ENCODE results near the gene NFAM1. TPM values are rescaled to one million over a fixed set of nuclear protein-coding genes. Genes with fewer than 3 reads are reported as not detected.

Gene NFAM1
- total and polyA plus RNA-seq, 2 experiments from 2014 or later: 0.53 to 1.0 TPM

GRCh38 chr22:42427167-42427566, 5.0 kb downstream of the NFAM1 start:
- Histone ChIP-seq H3K4me2 (no peak overlapping the region), H3K27ac (no peak overlapping the region), H3K4me1 (ENCODE audit: insufficient read depth) (peaks cover 17% of the 10 kb centered on the region), H3K79me2 (no peaks in the 10 kb centered on the region), H3K27me3 (no peaks in the 10 kb centered on the region), H3K9me2 (replicated peaks; ENCODE audit: insufficient read depth) (no peaks in the 10 kb centered on the region), H2AFZ (no peak overlapping the region), H4K20me1 (ENCODE audit: insufficient read depth, poor library complexity, severe bottlenecking) (no peaks in the 10 kb centered on the region), H3K4me3 (no peak overlapping the region), H3K9me3 (ENCODE audit: low read depth) (no peaks in the 10 kb centered on the region), H3K36me3 (replicated peaks; ENCODE audit: insufficient read depth, low read depth) (no peaks in the 10 kb centered on the region)
- no peak for DNase-seq (ENCODE audit: low spot score)
- TF ChIP-seq EZH2 (IDR thresholded peaks at IDR 0.05; ENCODE audit: borderline replicate concordance) (no peak), EZH2phosphoT487 (IDR thresholded peaks at IDR 0.05; ENCODE audit: low read depth, severe bottlenecking, unreplicated experiment) (no peak), CTCF (IDR thresholded peaks at IDR 0.05; ENCODE audit: poor library complexity) (no peak)
- 64% methylated on average over 9 of the region's 9 CpGs for WGBS (ENCODE audit: low lambda C conversion rate, missing lambda C conversion rate)

GRCh38 chr22:42425989-42426355, 6.2 kb downstream of the NFAM1 start:
- no peak for DNase-seq (ENCODE audit: low spot score)
- no peak for TF ChIP-seq EZH2 (IDR thresholded peaks at IDR 0.05; ENCODE audit: borderline replicate concordance)
- no peak for TF ChIP-seq CTCF (IDR thresholded peaks at IDR 0.05; ENCODE audit: poor library complexity)
- TF ChIP-seq EZH2phosphoT487 (IDR thresholded peaks at IDR 0.05; ENCODE audit: low read depth, severe bottlenecking, unreplicated experiment): no peak
- Histone ChIP-seq H3K79me2 (no peaks in the 10 kb centered on the region), H3K4me3 (no peak overlapping the region), H3K27ac (no peak overlapping the region), H3K27me3 (no peaks in the 10 kb centered on the region), H2AFZ (no peak overlapping the region), H3K9me2 (replicated peaks; ENCODE audit: insufficient read depth) (no peaks in the 10 kb centered on the region), H4K20me1 (ENCODE audit: insufficient read depth, poor library complexity, severe bottlenecking) (no peaks in the 10 kb centered on the region), H3K4me2 (no peak overlapping the region), H3K9me3 (ENCODE audit: low read depth) (no peaks in the 10 kb centered on the region), H3K36me3 (replicated peaks; ENCODE audit: insufficient read depth, low read depth) (no peaks in the 10 kb centered on the region), H3K4me1 (ENCODE audit: insufficient read depth) (peaks cover 5% of the 10 kb centered on the region)
- 80% methylated on average over 3 of the region's 3 CpGs for WGBS (ENCODE audit: low lambda C conversion rate, missing lambda C conversion rate)

GRCh38 chr22:42425337-42425988, 6.7 kb downstream of the NFAM1 start:
- no peaks in the 10 kb centered on the region for H4K20me1 ChIP-seq (ENCODE audit: insufficient read depth, poor library complexity, severe bottlenecking)
- H3K4me1 ChIP-seq (ENCODE audit: insufficient read depth): no peaks in the 10 kb centered on the region
- no peak overlapping the region for H3K4me3 ChIP-seq
- no peaks in the 10 kb centered on the region for H3K27me3 ChIP-seq
- no peak overlapping the region for H2AFZ ChIP-seq
- H3K9me3 ChIP-seq (ENCODE audit: low read depth): no peaks in the 10 kb centered on the region
- no peaks in the 10 kb centered on the region for H3K36me3 ChIP-seq (replicated peaks; ENCODE audit: insufficient read depth, low read depth)
- no peak overlapping the region for H3K27ac ChIP-seq
- no peak for DNase-seq (ENCODE audit: low spot score)
- no peak overlapping the region for H3K4me2 ChIP-seq
- no peaks in the 10 kb centered on the region for H3K79me2 ChIP-seq
- H3K9me2 ChIP-seq (replicated peaks; ENCODE audit: insufficient read depth): no peaks in the 10 kb centered on the region
- 77% methylated on average over 12 of the region's 12 CpGs for WGBS (ENCODE audit: low lambda C conversion rate, missing lambda C conversion rate)
- TF ChIP-seq EZH2phosphoT487 (IDR thresholded peaks at IDR 0.05; ENCODE audit: low read depth, severe bottlenecking, unreplicated experiment): no peak
- no peak for TF ChIP-seq CTCF (IDR thresholded peaks at IDR 0.05; ENCODE audit: poor library complexity)
- no peak for TF ChIP-seq EZH2 (IDR thresholded peaks at IDR 0.05; ENCODE audit: borderline replicate concordance)
